ENCODE data around the gene SLC6A18.

- no peak for TF ChIP-seq KLF10 (tag by site-specific recombination; IDR thresholded peaks at IDR 0.05)
- TF ChIP-seq, protein P1, sequence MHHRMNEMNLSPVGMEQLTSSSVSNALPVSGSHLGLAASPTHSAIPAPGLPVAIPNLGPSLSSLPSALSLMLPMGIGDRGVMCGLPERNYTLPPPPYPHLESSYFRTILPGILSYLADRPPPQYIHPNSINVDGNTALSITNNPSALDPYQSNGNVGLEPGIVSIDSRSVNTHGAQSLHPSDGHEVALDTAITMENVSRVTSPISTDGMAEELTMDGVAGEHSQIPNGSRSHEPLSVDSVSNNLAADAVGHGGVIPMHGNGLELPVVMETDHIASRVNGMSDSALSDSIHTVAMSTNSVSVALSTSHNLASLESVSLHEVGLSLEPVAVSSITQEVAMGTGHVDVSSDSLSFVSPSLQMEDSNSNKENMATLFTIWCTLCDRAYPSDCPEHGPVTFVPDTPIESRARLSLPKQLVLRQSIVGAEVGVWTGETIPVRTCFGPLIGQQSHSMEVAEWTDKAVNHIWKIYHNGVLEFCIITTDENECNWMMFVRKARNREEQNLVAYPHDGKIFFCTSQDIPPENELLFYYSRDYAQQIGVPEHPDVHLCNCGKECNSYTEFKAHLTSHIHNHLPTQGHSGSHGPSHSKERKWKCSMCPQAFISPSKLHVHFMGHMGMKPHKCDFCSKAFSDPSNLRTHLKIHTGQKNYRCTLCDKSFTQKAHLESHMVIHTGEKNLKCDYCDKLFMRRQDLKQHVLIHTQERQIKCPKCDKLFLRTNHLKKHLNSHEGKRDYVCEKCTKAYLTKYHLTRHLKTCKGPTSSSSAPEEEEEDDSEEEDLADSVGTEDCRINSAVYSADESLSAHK (tag by site-specific recombination; IDR thresholded peaks at IDR 0.05), result no peak
- TF ChIP-seq ELK4 (IDR thresholded peaks at IDR 0.05; ENCODE audit: borderline replicate concordance, low read depth, low read length), result no peak
- TF ChIP-seq, protein P2, sequence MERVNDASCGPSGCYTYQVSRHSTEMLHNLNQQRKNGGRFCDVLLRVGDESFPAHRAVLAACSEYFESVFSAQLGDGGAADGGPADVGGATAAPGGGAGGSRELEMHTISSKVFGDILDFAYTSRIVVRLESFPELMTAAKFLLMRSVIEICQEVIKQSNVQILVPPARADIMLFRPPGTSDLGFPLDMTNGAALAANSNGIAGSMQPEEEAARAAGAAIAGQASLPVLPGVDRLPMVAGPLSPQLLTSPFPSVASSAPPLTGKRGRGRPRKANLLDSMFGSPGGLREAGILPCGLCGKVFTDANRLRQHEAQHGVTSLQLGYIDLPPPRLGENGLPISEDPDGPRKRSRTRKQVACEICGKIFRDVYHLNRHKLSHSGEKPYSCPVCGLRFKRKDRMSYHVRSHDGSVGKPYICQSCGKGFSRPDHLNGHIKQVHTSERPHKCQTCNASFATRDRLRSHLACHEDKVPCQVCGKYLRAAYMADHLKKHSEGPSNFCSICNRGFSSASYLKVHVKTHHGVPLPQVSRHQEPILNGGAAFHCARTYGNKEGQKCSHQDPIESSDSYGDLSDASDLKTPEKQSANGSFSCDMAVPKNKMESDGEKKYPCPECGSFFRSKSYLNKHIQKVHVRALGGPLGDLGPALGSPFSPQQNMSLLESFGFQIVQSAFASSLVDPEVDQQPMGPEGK (tag by site-specific recombination; IDR thresholded peaks at IDR 0.05), result no peak
- no peak for TF ChIP-seq ZNF501 (tag by site-specific recombination; IDR thresholded peaks at IDR 0.05)
- TF ChIP-seq CTCF (tag by site-specific recombination; IDR thresholded peaks at IDR 0.05), result no peak
- TF ChIP-seq ZNF223 (tag by site-specific recombination; IDR thresholded peaks at IDR 0.05), result no peak
- TF ChIP-seq ZNF292 (tag by site-specific recombination; IDR thresholded peaks at IDR 0.05; ENCODE audit: borderline replicate concordance, low read depth), result no peak
- no peak for TF ChIP-seq ZBTB10 (tag by site-specific recombination; IDR thresholded peaks at IDR 0.05)
- TF ChIP-seq ZNF302 (tag by site-specific recombination; IDR thresholded peaks at IDR 0.05; ENCODE audit: low read depth), result no peak
These were observed at the start of gene SLC6A18 for GRCh38 chr5:1225081-1225480.
